ENCODE measurements around the gene SLC35G3.
"Not testable (repeated sequence)": the region's sequence is repeated elsewhere in the genome, so short reads cannot be mapped to it uniquely, and the experiment has no call there.

The SLC35G3 gene

GRCh38 chr17:35194001-35194400 lies at the start of gene SLC35G3:
SLC35G3 (minus strand) TSS chr17:35194393; CDS start chr17:35194307, 86 bp downstream.
- not testable (repeated sequence) for DNase-seq

GRCh38 chr17:35243561-35244340 lies 49.6 kb upstream of the SLC35G3 start:
- peak; percentile 76 for DNase-seq

GRCh38 chr17:35242805-35243560 lies 48.8 kb upstream of the SLC35G3 start, which contains the start of gene SLFN5:
SLFN5 (plus strand) TSS chr17:35243072; CDS start chr17:35258691, 15,619 bp downstream.
- DNase-seq: peak; percentile 90

- peak; percentile 46 for DNase-seq
These were observed 48.1 kb upstream of the SLC35G3 start for GRCh38 chr17:35242158-35242804.

GRCh38 chr17:35241520-35241919 lies 47.3 kb upstream of the SLC35G3 start:
- DNase-seq: no peak

GRCh38 chr17:35240861-35241260 lies 46.7 kb upstream of the SLC35G3 start:
- no peak for DNase-seq

- no peak for DNase-seq
These were observed 45.6 kb upstream of the SLC35G3 start for GRCh38 chr17:35239823-35240222.

- DNase-seq: peak; percentile 72
These were observed 44.6 kb upstream of the SLC35G3 start for GRCh38 chr17:35238821-35239220.

GRCh38 chr17:35236821-35237220 lies 42.6 kb upstream of the SLC35G3 start:
- no peak for DNase-seq

GRCh38 chr17:35235917-35236316 lies 41.7 kb upstream of the SLC35G3 start:
- DNase-seq: no peak

- DNase-seq: no peak
These were observed 41.1 kb upstream of the SLC35G3 start for GRCh38 chr17:35235289-35235688.

- DNase-seq: not testable (repeated sequence)
These were observed 40.1 kb upstream of the SLC35G3 start for GRCh38 chr17:35234315-35234714.

- DNase-seq: no peak
These were observed 35.4 kb upstream of the SLC35G3 start for GRCh38 chr17:35229638-35230037.

GRCh38 chr17:35227546-35227945 lies 33.4 kb upstream of the SLC35G3 start:
- DNase-seq: no peak

- no peak for DNase-seq
These were observed 30.2 kb upstream of the SLC35G3 start for GRCh38 chr17:35224436-35224835.

- DNase-seq: no peak
These were observed 28.3 kb upstream of the SLC35G3 start for GRCh38 chr17:35222452-35222851.

- no peak for DNase-seq
These were observed 24.7 kb upstream of the SLC35G3 start for GRCh38 chr17:35218915-35219314.

- no peak for DNase-seq
These were observed 22.9 kb upstream of the SLC35G3 start for GRCh38 chr17:35217107-35217506.

- no peak for DNase-seq
These were observed 20.6 kb upstream of the SLC35G3 start for GRCh38 chr17:35214631-35215273.

GRCh38 chr17:35214192-35214591 lies 20.0 kb upstream of the SLC35G3 start:
- DNase-seq: no peak

- no peak for DNase-seq
These were observed 19.3 kb upstream of the SLC35G3 start for GRCh38 chr17:35213412-35213940.

GRCh38 chr17:35212668-35213067 lies 18.5 kb upstream of the SLC35G3 start:
- DNase-seq: no peak

- DNase-seq: no peak
These were observed 16.5 kb upstream of the SLC35G3 start for GRCh38 chr17:35210741-35211140.

Measured in fibroblast of skin of right biceps (primary cell).